Keratinocyte (primary cell): ENCODE results near the gene AHNAK2.

Source experiments
- CTCF ChIP-seq, 3 experiments: IDR thresholded peaks in 1 of 3; conservative IDR thresholded peaks in 1 of 3; optimal IDR thresholded peaks in 1 of 3; 2 replicates in 2 of 3; 3 replicates in 1 of 3; pipeline versions ENCODE3 to v1.5.1; 2011; ENCODE audit warnings: low read length in 3 of 3, mild to moderate bottlenecking in 3 of 3, moderate library complexity in 2 of 3, control low read depth in 1 of 3, inconsistent platforms in 1 of 3; ENCODE audit not compliant: insufficient read depth in 2 of 3; ENCODE audit errors: extremely low read depth in 1 of 3
- EZH2 ChIP-seq: IDR thresholded peaks from one replicate; pipeline ENCODE4 v1.6.1; 2012; ENCODE audit warnings: inconsistent platforms, mild to moderate bottlenecking, low read length, moderate library complexity

GRCh38 chr14:104992501-104992900 is 14.3 kb upstream of the AHNAK2 start:
- TF ChIP-seq CTCF (optimal IDR thresholded peaks at IDR 0.05 in 1 of 3, IDR thresholded peaks at IDR 0.05 in 1 of 3, conservative IDR thresholded peaks at IDR 0.05 in 1 of 3; ENCODE audit: extremely low read depth in 1 of 3, insufficient read depth in 2 of 3, low read length in 3 of 3) (no peak), EZH2 (no peak)
